OCI-LY3 (cell line): Measurements from ENCODE around the gene HCFC1.

ENCODE experiments used
- H2AFZ ChIP-seq: fragments of 200-600, 300-600 bp; shearing (Covaris generic); 2 replicates; pipeline ENCODE4 v1.6.0; 2014; ENCODE audit warnings: antibody characterized with exemption, low read depth, low read length
- H3K27ac ChIP-seq: fragments of 200-600, 300-600 bp; sonication (generic); 2 replicates; pipeline ENCODE4 v1.5.1; 2014; ENCODE audit warnings: mild to moderate bottlenecking, low read length, moderate library complexity, mixed read lengths
- H3K27me3 ChIP-seq: fragments of 200-600, 300-600 bp; sonication (generic); 2 replicates; pipeline ENCODE4 v1.6.1; 2014; ENCODE audit warnings: low read depth, low read length, mixed read lengths
- H3K36me3 ChIP-seq: fragments of 200-600, 300-600 bp; sonication (generic); replicated peaks from 2 replicates; pipeline ENCODE3; 2014; ENCODE audit warnings: low read depth, low read length, mixed read lengths
- H3K4me1 ChIP-seq: fragments of 300-600, 200-600 bp; sonication (generic); 2 replicates; pipeline ENCODE4 v1.6.1; 2014; ENCODE audit warnings: low read length, mixed read lengths
- H3K4me2 ChIP-seq: fragments of 200-600, 300-600 bp; sonication (generic); 2 replicates; pipeline ENCODE4 v1.6.1; 2014; ENCODE audit warnings: low read length, mixed read lengths
- H3K4me3 ChIP-seq: fragments of 300-600, 200-600 bp; sonication (generic); 2 replicates; pipeline ENCODE4 v1.5.1; 2014; ENCODE audit warnings: antibody characterized with exemption, mild to moderate bottlenecking, low read length, moderate library complexity
- H3K79me2 ChIP-seq: fragments of 300-600, 200-600 bp; shearing (Covaris generic); 2 replicates; pipeline ENCODE4 v1.6.1; 2014; ENCODE audit warnings: mild to moderate bottlenecking, low read length, mixed read lengths
- H3K9ac ChIP-seq: fragments of 300-600, 200-600 bp; shearing (Covaris generic); 2 replicates; pipeline ENCODE4 v1.6.0; 2014; ENCODE audit warnings: mild to moderate bottlenecking, low read length, moderate library complexity
- H3K9me3 ChIP-seq: fragments of 200-600, 300-600 bp; shearing (Covaris generic); 2 replicates; pipeline ENCODE4 v1.6.1; 2014; ENCODE audit warnings: low read length, mixed read lengths; ENCODE audit not compliant: insufficient read depth
- H4K20me1 ChIP-seq: fragments of 200-600, 300-600 bp; sonication (generic); 2 replicates; pipeline ENCODE4 v1.6.1; 2016; ENCODE audit warnings: low read length, mixed read lengths; ENCODE audit not compliant: insufficient read depth
- EZH2phosphoT487 ChIP-seq: fragments of 200-600 bp; shearing (Covaris generic); IDR thresholded peaks from 2 replicates; pipeline ENCODE4 v1.6.1; 2018; ENCODE audit warnings: antibody characterized with exemption, mixed run types, low read depth
- TF ChIP-seq, protein P1 (sequence below): fragments of 200-600, 300-600 bp; sonication (generic); IDR thresholded peaks from 2 replicates; pipeline ENCODE4 v1.5.1; 2014; ENCODE audit warnings: antibody characterized with exemption, low read length, low read depth

The HCFC1 gene

DNA sequence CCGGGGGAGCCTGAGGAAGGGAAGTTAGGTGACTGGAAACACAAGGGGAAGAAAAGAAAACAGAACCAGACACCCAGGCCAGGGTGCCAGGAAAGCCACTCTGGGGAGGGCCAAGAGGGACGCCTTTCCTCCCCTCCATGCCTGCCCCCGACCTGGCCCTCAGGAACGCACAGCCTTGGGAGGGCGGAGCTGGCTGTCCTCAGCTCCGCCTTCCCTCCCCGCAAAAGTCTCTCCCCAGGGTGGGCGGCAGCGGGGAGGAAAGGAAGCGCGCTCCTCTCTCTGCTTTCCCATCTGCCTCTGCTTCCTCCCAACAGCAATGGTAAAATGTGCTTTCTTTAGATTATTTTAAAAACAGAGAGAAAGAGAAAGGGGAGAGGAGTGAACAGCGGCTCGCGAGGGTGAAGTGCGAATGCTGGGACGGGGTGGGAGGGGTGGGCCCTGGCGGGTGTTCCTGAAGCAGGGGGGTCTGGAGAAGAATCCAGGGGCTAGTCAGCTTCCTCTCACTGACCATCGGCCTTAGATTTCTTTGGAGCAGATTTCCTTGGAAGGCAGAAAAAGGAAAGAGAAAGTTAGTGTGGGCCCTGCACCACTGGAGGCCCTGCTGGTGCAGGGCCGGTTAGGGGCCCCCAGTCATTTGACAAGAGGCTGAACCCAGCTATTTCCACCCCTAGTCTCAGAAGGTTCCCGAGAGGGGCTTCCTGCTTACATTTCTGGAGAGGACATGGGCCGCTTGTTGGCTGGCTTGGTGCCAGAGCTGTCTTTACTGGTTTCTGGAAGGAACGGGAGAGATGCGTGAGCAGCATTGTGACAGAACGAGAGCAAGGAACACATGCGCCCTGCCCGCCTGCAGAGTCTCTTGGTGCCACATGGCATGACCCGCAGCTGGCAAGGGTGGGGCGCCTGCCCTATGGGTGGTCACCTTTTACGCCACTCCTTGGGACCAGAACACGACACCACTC is 22.5 kb downstream of the HCFC1 start:
- Histone ChIP-seq H3K4me1 (peaks cover 15% of the 10 kb centered on the region), H4K20me1 (no peaks in the 10 kb centered on the region), H3K4me3 (no peak overlapping the region), H3K9ac (no peak overlapping the region), H3K4me2 (no peak overlapping the region), H2AFZ (no peak overlapping the region), H3K79me2 (peaks cover 8% of the 10 kb centered on the region; the same call in 1 of the 2 replicates), H3K27me3 (no peaks in the 10 kb centered on the region), H3K27ac (no peak overlapping the region), H3K36me3 (peaks cover 45% of the 10 kb centered on the region), H3K9me3 (no peaks in the 10 kb centered on the region)
- TF ChIP-seq, protein P1, sequence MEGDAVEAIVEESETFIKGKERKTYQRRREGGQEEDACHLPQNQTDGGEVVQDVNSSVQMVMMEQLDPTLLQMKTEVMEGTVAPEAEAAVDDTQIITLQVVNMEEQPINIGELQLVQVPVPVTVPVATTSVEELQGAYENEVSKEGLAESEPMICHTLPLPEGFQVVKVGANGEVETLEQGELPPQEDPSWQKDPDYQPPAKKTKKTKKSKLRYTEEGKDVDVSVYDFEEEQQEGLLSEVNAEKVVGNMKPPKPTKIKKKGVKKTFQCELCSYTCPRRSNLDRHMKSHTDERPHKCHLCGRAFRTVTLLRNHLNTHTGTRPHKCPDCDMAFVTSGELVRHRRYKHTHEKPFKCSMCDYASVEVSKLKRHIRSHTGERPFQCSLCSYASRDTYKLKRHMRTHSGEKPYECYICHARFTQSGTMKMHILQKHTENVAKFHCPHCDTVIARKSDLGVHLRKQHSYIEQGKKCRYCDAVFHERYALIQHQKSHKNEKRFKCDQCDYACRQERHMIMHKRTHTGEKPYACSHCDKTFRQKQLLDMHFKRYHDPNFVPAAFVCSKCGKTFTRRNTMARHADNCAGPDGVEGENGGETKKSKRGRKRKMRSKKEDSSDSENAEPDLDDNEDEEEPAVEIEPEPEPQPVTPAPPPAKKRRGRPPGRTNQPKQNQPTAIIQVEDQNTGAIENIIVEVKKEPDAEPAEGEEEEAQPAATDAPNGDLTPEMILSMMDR = no peak
- TF ChIP-seq EZH2phosphoT487 = no peak

DNA sequence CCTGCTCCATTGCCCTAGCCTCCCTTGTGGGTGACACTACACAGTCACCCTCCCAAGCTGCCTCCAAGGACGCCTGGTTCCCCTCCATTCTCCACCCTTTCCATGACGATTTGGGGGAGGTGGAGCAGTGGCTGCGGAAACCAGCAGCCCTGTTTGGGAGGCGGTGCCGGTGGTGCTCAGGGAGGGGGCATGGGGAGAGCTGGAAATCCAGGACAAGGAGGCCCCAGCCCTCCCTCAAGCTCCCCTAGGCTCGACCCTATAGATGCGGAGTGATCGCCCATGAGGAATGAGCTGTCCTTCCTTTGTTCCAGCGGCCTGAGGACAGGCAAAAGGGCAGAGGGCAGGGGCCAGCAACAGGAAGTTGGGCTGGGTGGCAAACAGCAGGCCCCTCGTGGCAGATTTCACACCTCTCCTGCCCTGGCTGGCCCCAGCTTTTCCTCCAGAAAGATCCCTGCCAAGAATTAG is 23.6 kb downstream of the HCFC1 start:
- Histone ChIP-seq H3K27ac (peak overlapping the region; percentile 43), H3K36me3 (peaks cover 36% of the 10 kb centered on the region), H4K20me1 (no peaks in the 10 kb centered on the region), H3K4me3 (no peak overlapping the region), H3K9me3 (no peaks in the 10 kb centered on the region), H3K79me2 (peaks cover 5% of the 10 kb centered on the region; the same call in 1 of the 2 replicates), H3K9ac (no peak overlapping the region), H3K27me3 (no peaks in the 10 kb centered on the region), H3K4me2 (no peak overlapping the region), H2AFZ (no peak overlapping the region), H3K4me1 (peaks cover 9% of the 10 kb centered on the region)
- no peak for TF ChIP-seq EZH2phosphoT487
- TF ChIP-seq, protein P1 = no peak

DNA sequence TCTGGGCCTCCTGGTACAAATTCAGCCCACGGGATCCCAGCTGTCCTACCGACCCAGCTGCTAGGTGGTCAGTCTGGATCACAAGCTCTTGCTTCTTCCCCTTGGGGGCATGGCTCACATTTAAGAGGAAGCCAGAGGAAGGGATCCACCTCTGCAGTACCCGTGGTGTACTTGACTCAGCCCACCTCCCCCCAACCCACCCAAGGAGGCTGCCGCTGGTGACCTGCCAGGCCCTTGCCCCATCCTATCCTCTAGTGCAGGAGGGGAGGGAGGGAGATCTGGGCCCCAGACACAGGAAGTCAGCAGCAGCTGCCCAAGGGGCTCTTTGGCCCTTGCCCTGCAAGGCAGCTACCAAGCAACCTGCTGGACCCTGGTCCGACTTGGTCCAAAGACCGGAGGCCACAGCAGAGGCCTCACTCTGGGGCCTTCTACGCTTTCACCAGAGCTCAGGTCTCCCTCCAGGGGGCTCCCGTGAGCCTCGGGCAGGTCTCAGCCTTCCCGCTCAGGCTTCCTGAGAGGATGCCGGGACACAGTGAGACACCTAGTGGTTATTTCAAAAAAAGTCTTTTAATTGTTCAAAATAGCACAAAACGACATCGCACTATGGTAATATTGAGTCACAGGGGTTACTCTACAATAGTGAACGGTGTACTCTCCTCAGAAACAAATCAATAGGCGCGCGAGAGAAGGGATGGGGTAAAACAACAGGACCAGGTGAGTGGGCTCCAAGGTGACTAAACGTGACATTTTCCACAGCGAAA is 24.4 kb downstream of the HCFC1 start:
- peak overlapping the region; percentile 43 for H3K27ac ChIP-seq
- H3K36me3 ChIP-seq = peaks cover 28% of the 10 kb centered on the region
- H3K27me3 ChIP-seq = no peaks in the 10 kb centered on the region
- H4K20me1 ChIP-seq = no peaks in the 10 kb centered on the region
- no peak overlapping the region for H2AFZ ChIP-seq
- H3K9me3 ChIP-seq = no peaks in the 10 kb centered on the region
- H3K4me1 ChIP-seq = peaks cover 7% of the 10 kb centered on the region
- no peak overlapping the region for H3K9ac ChIP-seq
- no peak overlapping the region for H3K4me3 ChIP-seq
- H3K79me2 ChIP-seq = no peaks in the 10 kb centered on the region
- TF ChIP-seq, protein P1 = peak; percentile 85
- TF ChIP-seq EZH2phosphoT487 = no peak
- H3K4me2 ChIP-seq = no peak overlapping the region
